ENCODE data around the gene MBL2.

- TF ChIP-seq CTCF (IDR thresholded peaks at IDR 0.05) (peak; percentile 86), EZH2 (IDR thresholded peaks at IDR 0.05; ENCODE audit: borderline replicate concordance, insufficient read depth, low read depth, low read length, poor library complexity, severe bottlenecking) (no peak)
Measured at GRCh38 chr10:52740913-52741675, 31.5 kb downstream of the MBL2 start.

All from B cell (primary cell).